GM18867 (cell line): Measurements from ENCODE around the gene LTBR.
A peak's percentile ranks its signal among the peaks of the same experiment; 100 is the strongest.

Experiments used
- ATAC-seq: cut with Tn5 transposase; IDR thresholded peaks from one replicate; pipeline ENCODE4 v1.9.1; 2021; ENCODE audit warnings: mild to moderate bottlenecking, moderate library complexity; ENCODE audit not compliant: unreplicated experiment

The LTBR gene

DNA sequence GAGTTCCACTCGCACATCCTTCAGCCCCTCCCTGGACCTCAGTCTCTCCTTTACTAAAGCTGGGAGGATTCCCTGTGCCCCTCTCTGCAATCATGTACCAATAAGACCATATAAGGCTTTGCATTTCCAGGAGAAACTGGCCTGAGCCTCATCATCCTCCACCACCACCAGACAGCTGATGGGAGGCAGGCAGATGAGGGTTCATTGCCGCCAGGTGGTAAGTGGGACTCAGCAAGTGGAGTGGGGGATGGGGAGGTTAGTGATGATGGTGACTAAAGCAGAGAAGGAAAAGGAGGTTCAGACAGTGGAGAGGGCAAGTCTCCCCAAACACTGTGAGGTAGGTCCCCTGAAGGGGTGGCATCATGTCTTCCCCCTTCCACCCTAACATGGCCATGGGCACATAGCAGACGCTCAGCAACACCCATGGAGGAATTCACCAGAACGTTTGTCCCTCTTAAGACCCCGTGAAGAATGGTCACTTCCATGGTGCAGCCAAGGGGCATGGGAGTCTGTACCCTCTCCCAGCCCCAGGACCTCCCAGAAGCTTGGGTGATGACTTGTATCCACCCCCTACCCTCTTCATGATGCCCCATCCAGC lies 37.6 kb upstream of the LTBR start:
- no peak for ATAC-seq

DNA sequence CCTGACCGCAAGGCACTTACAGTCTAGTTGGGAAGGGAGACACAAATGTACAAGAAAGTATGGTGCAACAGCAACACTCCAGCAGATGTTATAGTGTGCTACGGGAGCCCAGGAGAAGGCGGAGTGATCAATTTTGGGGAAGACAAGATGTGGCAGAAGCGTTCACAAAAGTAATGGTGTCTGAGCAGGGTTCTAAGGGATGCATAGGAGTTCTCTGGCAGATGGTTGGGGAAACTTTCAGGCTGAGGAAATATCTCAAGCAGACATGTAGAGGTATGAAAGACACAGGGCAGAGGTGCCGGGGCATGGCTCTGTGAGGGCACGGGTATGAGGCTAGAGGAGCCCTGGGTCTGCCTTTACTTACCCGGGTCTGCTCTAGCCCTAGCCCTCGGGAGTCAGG lies 37.0 kb upstream of the LTBR start:
- ATAC-seq = no peak

DNA sequence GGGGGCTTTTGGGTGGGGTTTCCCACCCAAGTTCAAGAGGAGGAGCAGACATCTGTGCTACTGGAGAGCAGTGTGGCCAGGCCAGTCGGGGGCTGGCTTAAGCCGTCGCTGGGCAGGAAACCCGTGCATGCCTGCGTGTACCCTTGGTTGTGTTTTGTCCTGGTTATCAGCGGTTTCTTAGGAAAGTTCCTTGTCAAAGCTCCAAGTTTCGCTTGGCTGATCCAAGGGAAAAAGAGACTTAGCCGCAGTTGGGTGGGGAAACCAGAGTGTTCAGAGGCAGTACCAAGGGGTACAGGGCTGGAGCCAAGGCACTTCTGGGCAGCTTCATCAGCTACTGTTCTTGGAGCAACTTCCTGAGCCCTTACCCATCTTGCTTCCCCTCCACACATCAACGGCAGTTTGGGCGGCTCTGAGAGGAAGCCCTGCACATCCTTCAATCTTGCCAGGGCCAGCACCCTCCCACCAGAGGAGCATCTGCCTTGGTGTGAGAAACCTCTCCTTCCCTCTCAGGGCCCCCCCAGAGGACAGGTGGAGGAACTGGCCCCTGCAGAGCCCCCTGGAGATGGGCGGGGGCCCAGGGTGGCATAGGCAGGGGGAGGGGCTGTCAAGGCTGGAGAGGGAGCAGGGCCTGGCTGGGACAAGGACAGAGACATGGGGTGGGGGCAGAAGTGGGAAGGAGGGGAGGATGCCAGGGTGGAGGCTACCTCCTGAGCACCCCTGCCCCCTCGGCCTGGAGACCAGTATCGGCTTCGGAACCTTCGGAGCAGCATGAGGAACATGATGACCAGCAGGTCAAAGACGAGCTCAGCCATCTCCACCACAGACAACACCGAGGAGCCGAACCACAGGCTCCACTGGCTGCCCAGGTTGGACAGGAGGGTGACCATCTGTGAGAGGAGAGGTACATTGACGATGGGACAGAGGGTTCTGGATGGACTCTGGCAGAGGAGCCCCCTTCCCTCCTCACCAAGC lies 36.3 kb upstream of the LTBR start:
- no peak for ATAC-seq

DNA sequence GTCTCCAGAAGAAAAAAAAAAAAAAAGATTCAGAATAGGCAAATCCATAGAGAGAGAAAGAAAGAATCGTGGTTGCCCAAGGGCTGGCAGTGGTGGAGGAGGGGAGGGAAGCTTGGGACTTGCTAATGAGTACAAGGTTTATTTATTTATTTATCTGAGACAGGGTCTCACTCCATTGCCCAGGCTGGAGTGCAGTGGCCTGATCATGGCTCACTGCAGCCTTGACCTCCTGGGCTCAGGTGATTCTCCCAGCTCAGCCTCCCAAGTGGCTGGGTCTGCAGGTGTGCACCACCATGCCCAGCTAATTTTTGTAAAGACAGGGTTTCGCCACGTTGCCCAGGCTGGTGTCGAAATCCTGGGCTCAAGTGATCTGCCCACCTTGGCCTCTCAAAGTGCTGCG lies 32.3 kb upstream of the LTBR start:
- no peak for ATAC-seq

DNA sequence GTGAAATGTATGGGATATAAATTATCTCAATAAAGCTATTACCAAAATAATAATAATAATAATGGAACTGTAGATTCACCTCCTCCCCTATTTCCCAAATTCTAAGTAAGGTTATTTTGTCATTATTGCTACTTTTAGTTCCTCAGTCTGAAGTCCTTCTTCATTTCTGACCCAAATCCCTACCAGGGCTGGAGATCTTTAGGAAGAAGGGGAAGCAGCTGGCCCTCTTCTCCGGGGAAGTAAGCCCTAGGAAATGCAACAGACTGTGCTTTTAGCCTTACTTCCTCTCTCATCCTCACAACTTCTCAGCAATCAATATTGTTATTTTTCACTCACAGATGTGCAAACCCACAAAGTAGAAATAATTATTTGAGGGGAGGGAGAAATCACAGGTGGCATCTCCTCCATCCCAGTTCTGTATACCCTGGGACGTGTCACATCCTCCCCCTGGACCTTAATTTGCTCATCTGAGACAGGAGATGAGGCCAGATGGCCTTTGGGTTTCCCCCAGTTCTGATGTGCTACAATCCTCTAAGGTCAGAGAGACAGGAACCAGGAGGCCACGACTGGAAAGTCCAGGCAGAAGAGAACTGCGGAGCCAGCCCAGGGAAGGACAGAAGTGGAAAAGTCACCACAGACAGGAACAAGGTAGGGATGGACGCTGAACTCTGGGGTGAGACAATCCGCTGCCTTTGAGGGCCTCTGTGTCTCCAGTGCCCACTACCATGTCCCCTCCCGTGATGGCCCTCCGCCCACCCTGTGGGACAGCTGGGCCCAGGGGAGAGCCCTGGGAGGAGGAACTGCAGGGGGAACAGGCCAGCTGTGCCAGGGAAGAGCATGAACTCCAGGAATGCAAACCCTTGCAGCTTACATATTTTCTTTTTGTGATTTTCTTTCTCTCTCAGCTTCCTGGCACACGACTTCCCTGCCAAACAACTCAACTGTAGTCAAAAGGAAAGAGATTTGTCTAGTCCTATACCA lies 31.5 kb upstream of the LTBR start:
- ATAC-seq = no peak

DNA sequence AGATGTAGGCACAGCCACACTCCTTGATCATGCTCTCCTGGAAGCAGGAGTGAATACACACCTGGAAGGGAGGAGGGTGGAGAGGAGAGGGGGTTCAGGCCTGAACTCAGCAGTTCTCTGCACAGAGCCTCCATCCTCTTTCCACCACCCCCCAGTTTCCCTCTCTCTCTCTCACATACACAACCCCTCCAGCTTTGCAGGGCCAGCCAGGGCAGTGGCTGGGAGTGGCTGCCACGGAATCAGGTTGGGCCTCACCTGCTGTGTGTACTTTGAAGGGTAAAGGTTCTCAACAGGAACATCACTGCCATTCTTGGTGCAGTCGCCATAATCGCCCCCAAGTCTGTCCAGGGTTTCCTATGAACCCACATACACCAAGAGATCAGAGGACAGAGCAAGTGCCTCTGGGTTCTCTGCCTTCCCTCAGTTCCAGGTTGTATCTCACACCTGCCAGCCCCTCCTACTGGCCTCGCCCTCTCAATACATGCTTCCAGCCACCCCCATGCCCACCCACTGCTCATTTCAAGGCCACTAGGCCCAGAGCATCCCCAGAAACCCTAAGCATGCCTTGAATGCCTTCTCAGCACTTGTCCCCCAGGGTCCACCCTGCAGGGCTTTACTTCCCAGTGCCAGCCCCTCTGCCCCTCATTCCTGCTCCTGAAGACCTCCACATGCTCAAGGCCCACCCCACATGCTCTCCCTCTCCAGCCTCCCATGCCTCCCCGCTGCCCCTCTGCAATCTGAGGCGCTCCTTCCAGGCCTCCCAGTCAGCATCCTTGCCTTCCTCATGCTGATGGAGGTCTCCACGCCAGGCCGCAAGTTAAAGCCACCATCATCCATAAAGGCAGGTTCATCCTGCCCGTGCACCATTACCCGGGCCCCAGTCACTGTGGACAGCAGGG lies 29.2 kb upstream of the LTBR start:
- ATAC-seq = no peak

DNA sequence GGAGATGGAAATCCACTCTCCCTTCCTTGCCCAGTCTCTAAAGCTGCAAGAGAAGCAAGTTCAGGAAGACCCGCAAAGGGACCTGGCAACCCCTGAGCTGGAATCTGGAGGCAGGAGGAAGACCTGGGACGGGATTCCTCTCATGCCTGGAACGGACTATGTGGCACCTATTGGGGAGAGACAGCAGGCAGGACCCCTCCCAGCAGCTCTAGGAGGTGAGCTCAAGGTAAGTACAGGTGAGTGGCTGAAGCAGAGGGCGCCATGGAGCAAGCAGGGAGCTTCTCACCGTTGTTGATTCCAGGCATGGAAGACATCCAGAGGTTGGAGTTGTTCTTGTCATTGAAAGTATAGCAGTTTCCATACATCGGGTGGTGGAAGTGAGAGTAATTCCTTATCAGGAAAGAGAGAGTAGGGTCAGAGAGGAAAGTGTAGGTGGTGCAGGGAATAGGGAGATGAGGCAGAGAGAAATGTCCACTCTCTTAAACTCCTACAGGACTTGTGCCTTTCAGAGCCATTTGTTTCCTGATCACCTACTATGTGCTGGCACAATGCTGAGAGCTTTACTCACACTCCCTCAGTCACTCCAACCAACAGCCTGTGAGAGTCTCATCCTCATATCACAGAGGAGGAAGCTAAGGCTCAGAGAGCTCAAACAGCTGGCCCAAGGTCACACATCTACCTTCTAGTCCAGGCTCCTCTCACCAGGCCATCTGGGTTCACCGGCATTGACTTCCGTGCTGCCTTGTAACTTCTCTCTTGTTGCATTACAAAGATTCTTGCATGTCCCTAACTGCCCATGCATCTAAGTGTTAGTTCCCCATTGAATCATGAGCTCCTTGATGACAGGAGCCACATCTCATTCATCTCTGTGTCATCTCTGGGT lies 28.2 kb upstream of the LTBR start:
- peak; percentile 41 for ATAC-seq

DNA sequence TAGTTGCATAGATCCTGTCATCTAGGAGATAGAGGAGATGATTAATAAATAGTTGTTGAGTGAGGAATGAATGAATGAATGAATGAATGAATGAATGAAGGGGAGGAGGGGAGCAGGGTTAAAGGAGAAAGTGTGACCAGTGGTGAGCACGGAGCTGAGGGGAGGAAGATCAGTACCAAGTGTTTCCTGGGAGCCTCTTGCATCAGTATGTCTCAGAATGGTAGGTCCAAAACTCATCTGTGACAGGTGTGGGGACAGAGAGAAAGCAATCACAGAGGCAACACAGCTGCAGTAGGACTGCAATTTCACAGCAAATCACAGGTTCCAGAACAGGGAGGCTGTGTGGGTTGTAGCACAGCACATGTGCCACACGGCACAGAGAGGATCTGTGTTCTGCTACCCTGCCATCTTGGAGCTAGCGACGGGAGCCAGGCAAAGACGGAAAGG lies 27.6 kb upstream of the LTBR start:
- no peak for ATAC-seq

DNA sequence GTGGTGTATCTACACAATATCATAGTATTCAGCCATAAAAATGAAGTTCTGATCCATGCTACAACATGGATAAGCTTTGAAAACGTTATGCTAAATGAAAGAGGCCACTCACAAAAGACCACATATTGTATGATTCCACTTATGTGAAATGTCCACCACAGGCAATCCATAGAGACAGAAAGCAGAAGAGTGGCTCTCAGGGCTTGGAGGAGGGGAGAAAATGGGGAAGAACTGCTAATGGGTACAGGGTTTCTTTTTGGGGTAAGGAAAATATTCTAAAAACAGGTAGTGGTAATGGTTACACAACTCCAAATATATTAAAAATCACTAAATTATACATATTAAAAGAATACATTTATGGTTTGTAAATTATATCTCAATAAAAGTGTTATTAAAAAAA lies 25.1 kb upstream of the LTBR start:
- ATAC-seq = no peak

DNA sequence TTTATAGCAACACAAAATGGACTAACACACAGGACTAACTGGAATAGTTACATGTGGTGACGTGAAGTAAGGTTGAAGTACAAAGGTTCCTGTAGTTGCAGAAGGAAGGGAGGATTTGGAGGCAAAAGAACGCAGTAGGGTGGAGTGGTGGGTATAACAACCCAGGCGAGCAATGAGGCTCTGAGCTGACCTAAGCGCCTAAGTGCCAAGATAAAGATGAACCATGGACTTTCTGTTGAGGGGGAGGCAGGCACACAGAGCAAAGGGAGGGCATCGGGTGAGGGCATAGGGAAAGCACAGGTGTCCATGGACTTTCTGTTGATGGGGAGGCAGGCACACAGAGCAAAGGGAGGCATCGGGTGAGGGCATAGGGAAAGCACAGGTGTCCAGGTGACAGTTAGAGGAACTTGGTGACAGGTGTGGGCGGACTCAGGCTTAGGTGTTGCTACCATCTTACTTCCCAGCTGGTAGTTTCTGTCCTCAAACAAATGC lies 23.8 kb upstream of the LTBR start:
- ATAC-seq = no peak

DNA sequence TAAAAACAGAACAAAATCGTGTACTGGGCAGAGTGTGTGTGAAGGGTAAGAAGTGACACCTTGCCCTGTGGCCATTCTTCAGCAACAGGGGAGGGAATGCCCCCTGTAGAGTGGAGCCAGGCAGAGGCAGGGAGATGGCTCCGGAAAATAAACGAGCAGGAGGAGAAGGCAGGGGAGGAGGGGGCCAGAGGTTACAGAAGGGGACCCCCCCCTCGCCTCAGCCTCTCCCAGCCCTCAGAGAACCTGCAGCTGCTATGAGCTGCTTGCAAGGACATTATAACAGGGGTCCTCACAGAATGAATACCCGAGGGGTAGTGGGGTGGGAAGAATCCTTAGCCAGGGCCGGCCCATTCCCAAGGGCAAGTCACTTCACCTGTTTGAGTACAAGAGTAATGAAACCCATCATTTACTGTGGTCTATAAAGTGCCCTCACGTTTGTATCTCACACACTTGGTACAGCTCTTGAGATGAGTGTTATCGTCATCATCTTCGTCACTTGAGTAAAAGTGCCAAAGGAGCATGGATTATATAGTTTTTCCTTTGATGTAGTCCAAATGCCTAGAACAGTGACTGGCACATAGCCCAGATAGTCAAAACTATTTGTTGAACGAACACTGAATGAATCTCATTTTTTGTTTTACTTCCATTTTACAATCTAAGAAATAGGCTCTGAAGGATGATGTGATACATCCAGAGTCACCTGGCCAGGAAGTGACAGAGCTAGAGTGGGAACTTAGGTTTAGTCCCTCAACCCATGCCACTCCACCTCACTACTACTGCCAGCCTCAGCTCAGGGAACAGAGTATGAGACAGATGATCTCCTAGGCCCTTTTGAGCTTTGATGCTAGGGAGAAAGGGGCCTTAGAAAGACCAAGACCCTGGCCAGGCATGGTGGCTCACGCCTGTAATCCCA lies 23.1 kb upstream of the LTBR start:
- no peak for ATAC-seq

DNA sequence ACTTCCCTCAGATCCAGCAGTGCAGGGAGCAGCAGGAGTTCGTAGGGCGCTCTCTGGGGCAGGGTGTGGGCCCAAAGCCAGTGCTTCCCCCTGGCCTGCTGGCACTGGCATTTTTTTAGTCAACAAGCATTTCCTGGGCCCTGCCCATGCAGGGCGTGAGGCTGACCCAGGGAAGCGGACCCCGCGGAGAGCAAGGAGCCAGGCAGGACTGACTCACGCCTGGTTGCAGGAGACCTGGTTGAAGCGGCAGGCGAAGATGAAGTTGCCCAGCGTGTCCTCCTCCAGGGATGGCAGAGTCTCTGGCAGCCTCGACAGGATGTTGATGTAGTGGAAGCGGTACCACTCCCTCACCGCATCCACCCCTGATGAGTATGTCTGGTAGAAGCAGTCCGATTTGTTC lies 22.1 kb upstream of the LTBR start:
- ATAC-seq = no peak

DNA sequence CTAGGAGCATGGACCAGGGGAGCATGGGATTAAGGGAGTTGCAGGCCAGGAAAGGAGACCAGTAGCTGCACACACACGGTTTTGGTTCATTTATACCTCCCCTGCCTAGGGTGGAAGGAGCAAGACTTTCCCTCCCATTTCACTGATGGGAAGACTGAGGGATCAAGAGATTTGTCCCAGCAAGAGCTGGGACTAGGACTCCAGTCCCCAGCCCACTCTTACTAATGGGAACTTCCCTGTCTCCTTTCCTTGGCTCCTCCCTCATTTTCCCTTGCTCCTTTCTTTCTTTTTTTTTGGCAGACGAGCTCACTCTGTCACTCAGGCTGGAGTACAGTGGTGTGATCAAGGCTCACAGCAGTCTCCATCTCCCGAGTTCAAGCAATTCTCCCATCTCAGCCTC lies 21.6 kb upstream of the LTBR start:
- no peak for ATAC-seq

DNA sequence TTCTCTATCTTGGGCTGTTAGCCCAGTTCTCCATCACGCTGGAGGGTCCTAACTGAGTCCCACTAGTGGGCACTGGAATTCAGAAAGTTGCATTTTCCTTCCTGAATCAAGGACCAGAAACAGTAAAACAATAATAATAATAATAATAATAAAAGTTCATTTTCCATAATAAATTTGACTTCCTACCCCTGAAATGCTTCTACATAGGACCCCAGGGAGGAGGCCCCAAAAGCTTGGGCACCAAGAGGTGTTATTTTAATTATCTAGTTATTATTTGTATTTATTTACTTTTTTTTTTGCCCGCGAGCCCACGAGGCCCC lies 21.0 kb upstream of the LTBR start:
- ATAC-seq = no peak

DNA sequence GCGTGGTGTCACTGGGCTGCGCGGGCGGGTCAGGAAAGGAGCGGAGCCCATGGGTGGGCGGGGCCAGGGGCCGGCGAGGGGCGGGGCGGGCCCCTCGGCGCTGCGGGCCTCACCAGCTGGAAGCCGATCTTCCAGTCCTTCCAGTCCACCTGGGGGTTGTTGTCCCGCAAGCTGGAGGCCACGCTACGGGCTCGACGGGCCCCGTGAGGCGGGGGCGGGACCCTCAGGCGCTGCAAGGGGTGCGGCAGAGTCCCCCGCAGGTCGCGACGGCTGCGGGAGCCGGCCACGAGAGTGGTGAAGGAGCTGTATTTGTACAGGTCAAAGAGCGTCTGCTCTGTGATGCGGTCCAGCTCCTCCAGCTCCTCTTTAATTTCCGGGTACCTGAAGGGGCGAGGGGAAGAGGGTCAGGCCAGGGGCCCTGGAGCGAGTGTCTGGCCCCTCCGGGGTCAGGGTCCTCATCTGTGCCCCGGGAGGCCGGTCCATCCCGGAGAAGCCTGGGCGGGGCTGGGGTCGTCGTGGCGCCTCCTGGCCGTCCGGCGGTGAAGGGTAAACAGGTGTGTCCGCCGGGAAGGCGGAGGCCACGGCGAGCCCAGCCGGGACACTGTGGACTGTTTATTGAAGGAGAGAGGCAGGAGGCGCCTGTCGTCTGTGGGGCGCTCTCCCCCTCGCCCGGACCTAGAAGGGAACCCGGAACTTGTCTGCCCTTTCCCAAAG lies 20.5 kb upstream of the LTBR start:
- no peak for ATAC-seq

DNA sequence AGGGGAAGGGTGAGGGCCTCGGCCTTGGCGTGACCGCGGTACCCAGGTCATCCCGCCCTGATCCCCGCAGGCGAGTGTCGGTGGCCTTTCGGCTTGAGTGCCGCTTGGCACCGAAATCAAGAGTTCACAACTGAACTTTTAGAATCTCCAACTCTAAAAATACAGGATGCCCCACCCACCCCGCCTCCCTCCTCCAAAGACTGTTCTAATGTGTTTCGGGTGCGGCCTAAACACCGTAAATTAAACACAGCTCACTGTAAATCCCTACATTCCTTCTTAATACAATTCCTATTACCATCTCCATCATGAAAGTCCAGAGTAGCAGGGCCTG lies 20.0 kb upstream of the LTBR start:
- ATAC-seq = no peak

DNA sequence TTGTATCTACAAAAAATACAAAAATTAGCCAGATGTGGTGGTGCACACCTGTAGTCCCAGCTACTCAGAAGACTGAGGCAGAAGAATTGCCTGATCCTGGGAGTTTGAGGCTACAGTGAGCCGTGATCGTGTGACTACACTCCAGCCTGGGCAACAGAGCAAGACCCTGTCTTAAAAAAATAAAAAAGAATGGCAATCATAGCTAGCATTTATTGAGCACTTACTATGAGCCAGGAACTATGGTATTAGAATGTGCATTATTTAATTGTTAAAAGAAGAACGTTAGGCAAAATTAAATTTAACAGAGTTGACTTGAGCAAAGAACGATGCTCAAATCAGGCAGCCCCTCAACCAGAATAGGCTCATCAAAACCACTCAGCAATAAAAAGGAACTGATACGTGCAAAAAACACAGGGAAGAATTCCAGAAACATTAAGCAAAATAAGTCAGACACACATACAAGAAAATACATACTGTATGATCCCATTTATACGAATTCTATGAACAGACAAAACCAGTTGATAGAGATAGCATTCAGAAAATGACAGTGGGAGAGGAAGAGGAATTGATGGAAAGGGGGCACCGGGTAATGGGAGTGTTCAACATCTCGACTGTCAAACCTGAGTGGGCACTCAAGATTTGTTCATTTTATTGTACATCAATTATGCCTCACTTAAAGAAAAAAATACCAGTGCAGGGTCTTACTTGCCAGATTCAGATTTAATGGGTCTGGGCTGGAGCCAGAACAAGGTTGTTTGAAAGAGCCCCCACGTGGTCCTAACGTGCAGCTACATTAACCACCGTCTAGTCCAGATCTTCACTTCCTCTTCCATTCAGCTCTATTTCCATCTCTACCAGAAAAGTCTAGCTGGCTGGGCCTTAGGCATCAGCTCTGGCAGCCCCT lies 16.6 kb upstream of the LTBR start:
- ATAC-seq = no peak
